ENCODE data around the gene GFRA4. TPM values are rescaled to one million over a fixed set of nuclear protein-coding genes. Genes with fewer than 3 reads are reported as not detected.

GFRA4 gene
- total RNA-seq, 1 experiment from 2014 or later: not detected

- no peak overlapping the region for H3K27ac ChIP-seq (ENCODE audit: low read length)
- TF ChIP-seq CTCF (conservative IDR thresholded peaks at IDR 0.05; ENCODE audit: low read depth, low read length): no peak
- H3K9me2 ChIP-seq (replicated peaks; ENCODE audit: low read length): no peaks in the 10 kb centered on the region
- H3K27me3 ChIP-seq (ENCODE audit: low read length): no peaks in the 10 kb centered on the region
- H4K20me1 ChIP-seq (ENCODE audit: low read length): no peaks in the 10 kb centered on the region
- H3K4me2 ChIP-seq (ENCODE audit: low read length): no peak overlapping the region
- DNase-seq (no peak), ATAC-seq (no peak)
- CTCF ChIA-PET: no interaction called here
- no TSS peak for BruUV-seq (replicated peaks)
- H3K4me1 ChIP-seq (ENCODE audit: insufficient read depth, low read length): no peaks in the 10 kb centered on the region
- no peaks in the 10 kb centered on the region for H3K79me2 ChIP-seq (ENCODE audit: low read length)
- no peak overlapping the region for H3K9ac ChIP-seq (ENCODE audit: low read length)
- intact Hi-C loops (cut with micrococcal nuclease): no loop called here
- no peaks in the 10 kb centered on the region for H3K9me3 ChIP-seq (ENCODE audit: low read length)
- H3F3A ChIP-seq (ENCODE audit: low read length, unreplicated experiment): no peaks in the 10 kb centered on the region
- POLR2A ChIA-PET (ENCODE audit: unreplicated experiment): no interaction called here
- no peak overlapping the region for H2AFZ ChIP-seq (ENCODE audit: low read length)
- no peak overlapping the region for H3K4me3 ChIP-seq (ENCODE audit: low read length)
- H3K36me3 ChIP-seq (ENCODE audit: low read depth, low read length): no peaks in the 10 kb centered on the region
Measured at GRCh38 chr20:3707508-3707899, 44.3 kb upstream of the GFRA4 start.

GRCh38 chr20:3706774-3707507 is 43.7 kb upstream of the GFRA4 start:
- no peaks in the 10 kb centered on the region for H3F3A ChIP-seq (ENCODE audit: low read length, unreplicated experiment)
- H3K4me3 ChIP-seq (ENCODE audit: low read length): no peak overlapping the region
- intact Hi-C loops (cut with micrococcal nuclease): no loop called here
- H3K27ac ChIP-seq (ENCODE audit: low read length): no peak overlapping the region
- CTCF ChIA-PET: interaction anchor here (0.9 kb wide), 1 partner anchor 31 kb away, joined by 3 read pairs; no protein-coding TSS in a partner anchor
- no peak for TF ChIP-seq CTCF (conservative IDR thresholded peaks at IDR 0.05; ENCODE audit: low read depth, low read length)
- no peak for TF ChIP-seq EZH2phosphoT487 (IDR thresholded peaks at IDR 0.05; ENCODE audit: borderline replicate concordance, low read length)
- TF ChIP-seq EZH2 (IDR thresholded peaks at IDR 0.05; ENCODE audit: low read length, unreplicated experiment): no peak
- ATAC-seq (peak; percentile 90), DNase-seq (peak; percentile 46)
- H3K27me3 ChIP-seq (ENCODE audit: low read length): no peaks in the 10 kb centered on the region
- BruUV-seq (replicated peaks): no TSS peak
- H3K36me3 ChIP-seq (ENCODE audit: low read depth, low read length): no peaks in the 10 kb centered on the region
- POLR2A ChIA-PET (ENCODE audit: unreplicated experiment): no interaction called here
- no peaks in the 10 kb centered on the region for H4K20me1 ChIP-seq (ENCODE audit: low read length)
- no peaks in the 10 kb centered on the region for H3K79me2 ChIP-seq (ENCODE audit: low read length)
- H3K4me1 ChIP-seq (ENCODE audit: insufficient read depth, low read length): no peaks in the 10 kb centered on the region
- H3K9me3 ChIP-seq (ENCODE audit: low read length): no peaks in the 10 kb centered on the region
- H3K4me2 ChIP-seq (ENCODE audit: low read length): no peak overlapping the region
- H3K9ac ChIP-seq (ENCODE audit: low read length): no peak overlapping the region
- no peaks in the 10 kb centered on the region for H3K9me2 ChIP-seq (replicated peaks; ENCODE audit: low read length)
- no peak overlapping the region for H2AFZ ChIP-seq (ENCODE audit: low read length)

- Histone ChIP-seq H3K9me3 (ENCODE audit: low read length) (no peaks in the 10 kb centered on the region), H3F3A (ENCODE audit: low read length, unreplicated experiment) (no peaks in the 10 kb centered on the region), H3K4me3 (ENCODE audit: low read length) (no peak overlapping the region), H2AFZ (ENCODE audit: low read length) (no peak overlapping the region), H4K20me1 (ENCODE audit: low read length) (no peaks in the 10 kb centered on the region), H3K36me3 (ENCODE audit: low read depth, low read length) (no peaks in the 10 kb centered on the region), H3K9ac (ENCODE audit: low read length) (no peak overlapping the region), H3K79me2 (ENCODE audit: low read length) (no peaks in the 10 kb centered on the region), H3K9me2 (replicated peaks; ENCODE audit: low read length) (no peaks in the 10 kb centered on the region), H3K27me3 (ENCODE audit: low read length) (no peaks in the 10 kb centered on the region), H3K27ac (ENCODE audit: low read length) (no peak overlapping the region), H3K4me2 (ENCODE audit: low read length) (no peak overlapping the region), H3K4me1 (ENCODE audit: insufficient read depth, low read length) (no peaks in the 10 kb centered on the region)
- DNase-seq: no peak
- ATAC-seq: no peak
- CTCF ChIA-PET: interaction anchor here (0.9 kb wide), 1 partner anchor 30 kb away, joined by 3 read pairs; no protein-coding TSS in a partner anchor
- POLR2A ChIA-PET (ENCODE audit: unreplicated experiment): no interaction called here
- BruUV-seq (replicated peaks): no TSS peak
- intact Hi-C loops (cut with micrococcal nuclease): no loop called here
- TF ChIP-seq CTCF (conservative IDR thresholded peaks at IDR 0.05; ENCODE audit: low read depth, low read length) (no peak), EZH2 (IDR thresholded peaks at IDR 0.05; ENCODE audit: low read length, unreplicated experiment) (no peak), EZH2phosphoT487 (IDR thresholded peaks at IDR 0.05; ENCODE audit: borderline replicate concordance, low read length) (no peak)
Measured at GRCh38 chr20:3705970-3706739, 43.0 kb upstream of the GFRA4 start.
